ENCODE data around the gene URM1.
"Not testable (repeated sequence)": the region's sequence is repeated elsewhere in the genome, so short reads cannot be mapped to it uniquely, and the experiment has no call there.

The URM1 gene

GRCh38 chr9:128405780-128406171, 34.6 kb downstream of the URM1 start:
- Mint-ChIP-seq H3K4me1 (ENCODE audit: low read depth) (no peaks in the 10 kb centered on the region), H3K9me3 (no peaks in the 10 kb centered on the region), H3K27me3 (peaks cover 19% of the 10 kb centered on the region), H3K27ac (no peak overlapping the region), H3K4me3 (no peak overlapping the region), H3K36me3 (ENCODE audit: low read depth) (no peaks in the 10 kb centered on the region)

DNA sequence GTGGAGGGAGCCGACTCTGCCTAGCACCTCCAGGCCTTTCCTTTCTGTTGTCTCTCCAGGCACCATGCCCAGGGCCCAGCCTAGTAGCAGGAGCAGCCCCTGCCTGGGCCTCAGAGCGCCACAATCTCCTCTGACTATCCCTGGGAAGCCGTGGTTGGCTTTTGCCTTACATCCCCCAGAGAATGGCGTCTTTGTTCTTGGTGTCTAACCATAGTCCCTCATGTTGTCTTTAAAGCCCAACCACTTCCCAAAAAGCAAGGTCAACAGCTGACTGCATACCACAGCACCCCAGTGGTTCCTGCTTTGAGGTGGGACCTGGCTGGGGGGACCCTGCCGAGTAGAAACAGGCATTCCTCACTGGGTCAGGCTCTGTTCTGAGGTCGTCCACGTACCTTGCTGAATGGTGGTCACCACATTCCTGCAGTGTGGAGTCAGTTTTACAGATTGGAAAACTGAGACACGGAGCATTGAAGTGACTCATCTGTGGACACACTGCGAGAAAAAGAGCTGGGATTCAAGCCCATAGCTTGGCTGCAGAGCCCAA, 35.7 kb downstream of the URM1 start:
- no peaks in the 10 kb centered on the region for H3K9me3 Mint-ChIP-seq

DNA sequence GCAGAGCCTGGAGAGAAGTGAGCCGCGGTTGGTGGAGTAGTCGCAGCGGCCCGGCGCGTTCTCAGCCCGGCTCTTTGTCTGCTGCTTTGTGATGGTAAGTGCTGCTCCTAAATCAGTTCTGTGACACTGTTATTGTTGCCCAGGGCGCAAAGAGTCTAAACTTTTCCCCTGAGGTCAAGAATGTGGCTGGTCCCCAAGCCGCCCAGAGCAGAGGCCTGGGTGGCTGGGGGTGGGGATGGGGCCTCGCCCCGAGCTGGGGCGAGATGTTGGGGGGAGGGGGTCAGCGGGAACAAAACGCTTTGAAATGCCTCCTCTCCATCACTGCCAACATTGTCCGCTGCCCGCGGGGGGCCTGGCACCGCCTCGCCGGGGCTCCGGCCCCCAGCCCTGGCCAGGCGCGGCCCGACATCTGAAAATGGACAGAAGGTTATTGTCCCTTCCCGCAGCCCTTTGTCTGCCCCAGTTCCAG, 37.8 kb downstream of the URM1 start:
- Mint-ChIP-seq H3K27me3 (peaks cover 32% of the 10 kb centered on the region), H3K9me3 (no peaks in the 10 kb centered on the region), H3K4me1 (ENCODE audit: low read depth) (no peaks in the 10 kb centered on the region), H3K36me3 (ENCODE audit: low read depth) (no peaks in the 10 kb centered on the region), H3K4me3 (no peak overlapping the region), H3K27ac (no peak overlapping the region)

More for the DNA sequence above, 35.7 kb downstream of the URM1 start:
- Mint-ChIP-seq H3K4me3 (no peak overlapping the region), H3K36me3 (ENCODE audit: low read depth) (no peaks in the 10 kb centered on the region), H3K27ac (no peak overlapping the region), H3K4me1 (ENCODE audit: low read depth) (no peaks in the 10 kb centered on the region), H3K27me3 (peaks cover 25% of the 10 kb centered on the region)

DNA sequence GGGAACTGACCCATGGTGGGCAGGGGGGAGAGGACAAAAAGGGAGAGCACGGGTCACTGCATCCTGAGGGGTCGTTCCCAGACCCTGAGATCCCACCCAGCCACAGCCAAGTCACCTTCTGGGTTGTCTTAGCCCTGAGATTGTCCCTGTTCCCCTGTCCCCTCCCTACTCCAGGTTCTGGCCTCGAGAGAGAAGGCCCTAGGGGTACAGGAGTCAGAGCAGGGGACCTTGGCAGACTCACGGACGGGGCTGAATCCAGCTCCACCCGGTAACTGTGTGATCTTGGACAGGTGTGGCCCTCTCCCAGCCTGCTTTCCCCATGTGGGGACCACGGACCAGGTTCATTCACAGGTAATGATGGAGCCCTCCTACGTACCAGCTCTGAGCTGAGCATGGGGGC, 38.3 kb downstream of the URM1 start:
- no peak overlapping the region for H3K27ac Mint-ChIP-seq
- H3K4me3 Mint-ChIP-seq: no peak overlapping the region
- no peaks in the 10 kb centered on the region for H3K4me1 Mint-ChIP-seq (ENCODE audit: low read depth)
- H3K36me3 Mint-ChIP-seq (ENCODE audit: low read depth): no peaks in the 10 kb centered on the region
- no peaks in the 10 kb centered on the region for H3K9me3 Mint-ChIP-seq
- peaks cover 35% of the 10 kb centered on the region for H3K27me3 Mint-ChIP-seq

DNA sequence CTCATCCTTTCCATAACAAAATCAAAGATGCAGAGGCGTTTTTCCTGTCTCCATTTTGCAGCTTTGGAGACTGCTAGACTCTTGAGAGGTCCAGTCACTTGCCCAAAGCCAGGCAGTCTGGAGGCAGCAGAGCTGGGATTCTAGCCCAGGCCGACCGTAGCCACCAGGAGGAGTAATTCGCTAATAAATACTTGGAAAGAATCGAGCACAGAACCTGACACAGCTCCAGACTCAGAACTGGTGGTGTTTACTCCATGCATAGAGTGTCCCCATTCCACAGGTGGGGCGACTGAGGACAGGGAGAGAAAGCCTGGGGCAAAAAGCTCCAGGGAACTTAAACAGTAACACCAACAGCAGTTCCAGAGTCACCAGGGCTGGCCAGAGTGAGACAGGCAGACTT, 38.8 kb downstream of the URM1 start:
- Mint-ChIP-seq H3K4me3 (no peak overlapping the region), H3K27me3 (peaks cover 38% of the 10 kb centered on the region), H3K9me3 (no peaks in the 10 kb centered on the region), H3K36me3 (ENCODE audit: low read depth) (no peaks in the 10 kb centered on the region), H3K4me1 (ENCODE audit: low read depth) (no peaks in the 10 kb centered on the region), H3K27ac (no peak overlapping the region)

DNA sequence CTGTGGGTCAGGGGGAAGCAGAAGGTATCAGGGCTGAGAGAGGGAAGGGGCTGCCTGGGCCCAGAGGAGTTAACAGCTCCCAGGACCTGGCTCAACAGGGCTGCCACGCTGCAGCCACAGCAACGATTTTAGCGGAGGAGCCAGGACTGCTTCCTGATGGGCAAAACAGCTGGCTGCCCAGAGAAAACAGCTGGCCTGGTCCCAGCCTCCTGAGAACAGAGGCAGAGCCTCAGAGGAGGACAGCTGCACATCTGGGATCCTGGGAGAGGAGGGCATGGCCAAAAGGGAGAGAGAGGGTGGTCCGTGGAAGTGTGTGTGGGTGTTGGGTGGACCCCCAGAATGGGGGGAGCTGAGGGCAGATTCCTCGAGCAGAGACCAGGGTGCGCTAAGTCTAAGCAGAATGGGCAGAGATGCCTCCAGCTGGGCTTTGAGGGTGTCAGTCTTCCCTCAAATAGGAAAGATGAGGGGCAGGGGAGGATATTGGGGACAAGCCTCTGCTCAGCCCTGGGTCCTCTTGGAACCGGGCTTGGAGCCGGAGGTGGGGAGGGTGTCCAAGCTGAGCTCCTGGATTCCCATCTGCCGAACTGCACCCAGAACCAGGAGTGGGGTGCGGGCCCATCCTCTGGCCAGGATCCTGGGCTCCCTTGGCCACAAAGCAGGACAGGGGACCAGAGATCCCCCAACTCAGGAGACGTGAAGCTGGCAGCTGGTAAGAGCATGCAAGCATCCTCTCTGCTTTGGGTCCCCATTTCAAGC, 40.4 kb downstream of the URM1 start:
- Mint-ChIP-seq H3K9me3 (no peaks in the 10 kb centered on the region), H3K27ac (no peak overlapping the region), H3K4me1 (ENCODE audit: low read depth) (no peaks in the 10 kb centered on the region), H3K36me3 (ENCODE audit: low read depth) (no peaks in the 10 kb centered on the region), H3K4me3 (no peak overlapping the region), H3K27me3 (peaks cover 52% of the 10 kb centered on the region)

DNA sequence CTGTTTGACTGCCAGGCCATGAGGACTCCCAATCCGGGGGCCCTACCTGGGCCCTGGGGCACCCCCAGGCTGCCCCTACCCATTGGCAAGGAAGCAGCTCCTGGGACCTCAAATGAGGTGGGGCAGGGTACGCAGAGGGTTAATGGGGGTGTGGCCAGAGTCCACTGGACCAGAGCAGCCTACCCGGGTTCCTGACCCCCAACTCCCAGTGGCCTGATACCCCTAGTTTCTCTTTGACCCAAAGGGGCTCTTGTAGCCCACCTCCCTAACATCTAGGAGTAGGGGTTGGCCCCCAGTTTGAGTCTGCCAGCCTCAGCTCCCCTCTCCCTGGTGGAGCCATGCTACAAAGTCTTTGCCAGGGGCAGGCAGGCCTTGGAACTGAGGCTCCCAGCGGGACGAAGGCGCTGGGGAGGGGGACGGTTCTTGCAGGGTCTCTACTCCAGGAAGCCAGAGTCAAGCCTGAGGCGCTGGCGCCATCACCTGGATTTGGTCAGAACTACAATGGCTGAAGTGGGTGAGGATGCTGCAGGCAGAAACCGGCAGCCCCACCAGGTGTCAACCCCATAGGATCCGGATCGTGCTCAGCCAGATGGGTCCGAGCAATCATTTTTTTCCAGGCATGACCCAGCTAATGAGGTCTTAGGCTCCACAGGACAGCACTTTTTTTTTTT, 41.1 kb downstream of the URM1 start:
- no peaks in the 10 kb centered on the region for H3K9me3 Mint-ChIP-seq
- H3K4me3 Mint-ChIP-seq: no peak overlapping the region
- H3K27me3 Mint-ChIP-seq: peaks cover 50% of the 10 kb centered on the region
- H3K4me1 Mint-ChIP-seq (ENCODE audit: low read depth): no peaks in the 10 kb centered on the region
- no peak overlapping the region for H3K27ac Mint-ChIP-seq
- H3K36me3 Mint-ChIP-seq (ENCODE audit: low read depth): no peaks in the 10 kb centered on the region

- not testable (repeated sequence) for H3K4me1 Mint-ChIP-seq (ENCODE audit: low read depth); H3K4me3 Mint-ChIP-seq; H3K27ac Mint-ChIP-seq
These were observed 42.6 kb downstream of the URM1 start for GRCh38 chr9:128413728-128414127.

DNA sequence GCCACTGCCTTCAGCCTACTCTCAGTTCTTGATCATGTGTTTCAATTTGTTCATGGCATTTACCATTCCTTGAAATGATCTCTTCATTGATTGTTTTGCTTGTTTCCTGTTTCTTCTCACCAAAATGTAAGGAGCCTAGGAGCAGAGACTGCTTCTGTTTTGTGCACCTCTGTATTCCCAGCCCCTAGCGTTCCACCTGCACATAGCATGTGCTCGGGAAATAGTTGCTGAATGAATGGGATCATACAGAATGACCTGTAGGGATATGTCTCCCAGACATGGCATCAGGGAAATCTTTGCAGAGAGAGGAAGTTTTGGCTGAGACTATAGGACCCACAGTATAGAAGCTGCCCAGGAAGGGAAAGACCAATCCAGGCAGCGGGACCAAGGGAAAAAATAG, 43.3 kb downstream of the URM1 start:
- Mint-ChIP-seq H3K9me3 (no peaks in the 10 kb centered on the region), H3K27ac (no peak overlapping the region), H3K4me1 (ENCODE audit: low read depth) (peaks cover 2% of the 10 kb centered on the region), H3K27me3 (peaks cover 49% of the 10 kb centered on the region), H3K36me3 (ENCODE audit: low read depth) (no peaks in the 10 kb centered on the region), H3K4me3 (no peak overlapping the region)

More at GRCh38 chr9:128413728-128414127, 42.6 kb downstream of the URM1 start:
- not testable (repeated sequence) for H3K36me3 Mint-ChIP-seq (ENCODE audit: low read depth); H3K9me3 Mint-ChIP-seq
- H3K27me3 Mint-ChIP-seq: peaks cover 43% of the 10 kb centered on the region

- H3K4me3 Mint-ChIP-seq: no peak overlapping the region
- H3K27me3 Mint-ChIP-seq: peaks cover 48% of the 10 kb centered on the region
- peaks cover 8% of the 10 kb centered on the region for H3K4me1 Mint-ChIP-seq (ENCODE audit: low read depth)
- H3K36me3 Mint-ChIP-seq (ENCODE audit: low read depth): no peaks in the 10 kb centered on the region
- no peak overlapping the region for H3K27ac Mint-ChIP-seq
- no peaks in the 10 kb centered on the region for H3K9me3 Mint-ChIP-seq
These were observed 44.1 kb downstream of the URM1 start for GRCh38 chr9:128415281-128415680.

GRCh38 chr9:128416014-128416413, 44.8 kb downstream of the URM1 start:
- Mint-ChIP-seq H3K4me3 (no peak overlapping the region), H3K27ac (no peak overlapping the region), H3K4me1 (ENCODE audit: low read depth) (peaks cover 8% of the 10 kb centered on the region), H3K36me3 (ENCODE audit: low read depth) (no peaks in the 10 kb centered on the region), H3K27me3 (peaks cover 48% of the 10 kb centered on the region), H3K9me3 (no peaks in the 10 kb centered on the region)

DNA sequence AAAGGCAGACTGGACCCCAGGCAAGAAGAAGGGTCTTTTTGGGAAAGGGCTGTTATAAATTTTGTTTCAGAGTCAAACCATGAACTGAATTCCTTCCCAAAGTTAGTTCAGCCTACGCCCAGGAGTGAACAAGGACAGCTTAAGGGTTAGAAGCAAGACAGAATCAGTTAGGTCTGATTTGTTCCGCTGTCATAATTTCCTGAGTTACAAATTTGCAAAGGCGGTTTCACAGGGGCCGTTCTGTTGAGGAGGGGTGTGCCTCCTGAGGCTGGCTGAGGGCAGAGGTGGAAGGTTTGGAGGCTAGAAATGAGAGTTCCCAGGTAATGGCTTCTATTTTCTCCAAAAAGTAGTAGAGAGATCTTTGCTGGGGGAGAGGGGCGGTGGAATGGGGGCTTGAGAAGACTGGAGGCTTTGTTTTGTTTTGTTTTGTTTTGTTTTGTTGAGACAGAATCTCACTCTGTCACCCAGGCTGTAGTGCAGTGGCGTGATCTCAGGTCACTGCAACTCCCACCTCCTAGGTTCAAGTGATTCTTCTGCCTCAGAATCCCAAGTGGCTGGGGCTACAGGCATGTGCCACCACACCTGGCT, 45.4 kb downstream of the URM1 start:
- Mint-ChIP-seq H3K4me3 (no peak overlapping the region), H3K4me1 (ENCODE audit: low read depth) (peaks cover 9% of the 10 kb centered on the region), H3K36me3 (ENCODE audit: low read depth) (no peaks in the 10 kb centered on the region), H3K9me3 (no peaks in the 10 kb centered on the region), H3K27me3 (peaks cover 43% of the 10 kb centered on the region), H3K27ac (no peak overlapping the region)

GRCh38 chr9:128419061-128419925, 48.1 kb downstream of the URM1 start:
- H3K4me3 Mint-ChIP-seq: peak overlapping the region; percentile 77
- no peaks in the 10 kb centered on the region for H3K9me3 Mint-ChIP-seq
- H3K27me3 Mint-ChIP-seq: peaks cover 34% of the 10 kb centered on the region
- no peaks in the 10 kb centered on the region for H3K36me3 Mint-ChIP-seq (ENCODE audit: low read depth)
- H3K27ac Mint-ChIP-seq: no peak overlapping the region
- peaks cover 14% of the 10 kb centered on the region for H3K4me1 Mint-ChIP-seq (ENCODE audit: low read depth)

GRCh38 chr9:128420060-128420650, 49.0 kb downstream of the URM1 start:
- no peak overlapping the region for H3K27ac Mint-ChIP-seq
- peaks cover 14% of the 10 kb centered on the region for H3K4me1 Mint-ChIP-seq (ENCODE audit: low read depth)
- no peaks in the 10 kb centered on the region for H3K9me3 Mint-ChIP-seq
- peaks cover 27% of the 10 kb centered on the region for H3K27me3 Mint-ChIP-seq
- no peaks in the 10 kb centered on the region for H3K36me3 Mint-ChIP-seq (ENCODE audit: low read depth)
- peak overlapping the region; percentile 77 for H3K4me3 Mint-ChIP-seq
